Left kidney (tissue), 8 donors: ENCODE data around the gene CDR2. TPM values are rescaled to one million over a fixed set of nuclear protein-coding genes. Genes with fewer than 3 reads are reported as not detected.
"Not testable (repeated sequence)": the region's sequence is repeated elsewhere in the genome, so short reads cannot be mapped to it uniquely, and the experiment has no call there.

ENCODE experiments used
- DNase-seq: peaks from one replicate; pipeline ENCODE4 v3.0.0-alpha.2; 2013
- long read RNA-seq, 8 donors: transcript quantifications; one replicate each; lab custom pipeline, GENCODE V29; 2026
- polyA plus RNA-seq: library from polyadenylated mRNA; unstranded; fragments of 120-200 nt; gene quantifications from one replicate; pipeline ENCODE4 v1.2.1, GENCODE V29; 2013; ENCODE audit not compliant: insufficient read length

The CDR2 gene
- polyA plus RNA-seq = 33.5 TPM
- long read RNA-seq, donor 1, transcript CDR2-201 (5 exons, 2,702 nt) = major isoform, 7 of 7 reads
- long read RNA-seq, donor 1, partial matches to known transcripts = 0 of 7 reads
- long read RNA-seq, donor 1, other reads (novel, unspliced or antisense) = 0 of 7 reads
- long read RNA-seq, donor 2, transcript CDR2-201 (5 exons, 2,702 nt) = major isoform, 5 of 5 reads
- long read RNA-seq, donor 2, partial matches to known transcripts = 0 of 5 reads
- long read RNA-seq, donor 2, other reads (novel, unspliced or antisense) = 0 of 5 reads
- long read RNA-seq, donor 3, partial matches to known transcripts = 0 of 3 reads
- long read RNA-seq, donor 3, other reads (novel, unspliced or antisense) = 0 of 3 reads
- long read RNA-seq, donor 4 = 0 reads
- long read RNA-seq, donor 5, transcript CDR2-201 (5 exons, 2,702 nt) = major isoform, 15 of 18 reads
- long read RNA-seq, donor 5, partial matches to known transcripts = 0 of 18 reads
- long read RNA-seq, donor 5, other reads (novel, unspliced or antisense) = 0 of 18 reads
- long read RNA-seq, donor 6, transcript CDR2-201 (5 exons, 2,702 nt) = major isoform, 9 of 9 reads
- long read RNA-seq, donor 6, partial matches to known transcripts = 0 of 9 reads
- long read RNA-seq, donor 6, other reads (novel, unspliced or antisense) = 0 of 9 reads
- long read RNA-seq, donor 7, transcript CDR2-201 (5 exons, 2,702 nt) = major isoform, 7 of 16 reads
- long read RNA-seq, donor 7, partial matches to known transcripts = 6 of 16 reads
- long read RNA-seq, donor 7, other reads (novel, unspliced or antisense) = 0 of 16 reads
- long read RNA-seq, donor 8, partial matches to known transcripts = 12 of 14 reads
- long read RNA-seq, donor 8, other reads (novel, unspliced or antisense) = 0 of 14 reads

DNA sequence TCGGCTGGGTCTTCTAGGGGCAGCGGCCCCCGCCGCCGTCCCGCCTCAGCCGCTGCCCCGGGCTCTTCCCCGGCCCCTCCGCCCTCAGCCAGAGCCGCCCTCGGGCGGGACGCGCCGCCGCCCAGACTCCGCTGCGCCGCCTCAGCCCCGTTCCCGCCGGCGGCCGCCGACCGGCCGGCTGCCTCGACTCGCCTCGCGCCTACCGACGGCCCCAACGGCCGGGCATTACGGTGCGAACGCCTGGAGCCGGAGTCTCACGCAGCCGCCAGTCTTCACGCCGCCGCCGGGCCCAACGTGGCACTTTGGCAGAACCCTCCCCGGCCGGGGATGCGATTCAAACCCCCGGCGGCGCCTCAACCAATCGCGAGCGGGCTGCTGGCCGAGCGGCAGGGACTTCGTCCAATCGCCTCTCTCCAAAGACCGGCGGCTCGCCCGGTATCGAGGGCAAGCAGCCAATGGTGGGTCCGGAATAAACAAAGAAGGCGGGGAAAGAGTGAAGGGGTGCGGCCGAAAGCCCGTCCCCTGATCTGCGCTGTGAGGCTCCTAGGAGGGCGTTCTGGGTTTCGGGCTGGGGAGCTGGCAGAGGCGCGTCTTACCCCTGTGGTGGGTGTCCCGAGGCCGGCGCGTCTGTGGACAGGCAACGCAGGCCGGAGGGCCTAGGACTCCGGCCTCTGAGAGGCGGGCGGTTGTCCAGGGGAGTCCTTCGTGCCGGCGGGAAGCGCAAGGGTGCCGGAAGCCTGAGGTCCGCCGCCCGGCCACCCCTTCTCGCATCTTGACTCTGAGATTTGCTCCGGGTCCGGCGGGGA, at the start of gene CDR2:
Gene CDR2 (minus strand): TSS at position 309 of the 806 bp plus-strand sequence. CDS start 310 bp downstream, outside the sequence.
- DNase-seq = peak; percentile 97

DNA sequence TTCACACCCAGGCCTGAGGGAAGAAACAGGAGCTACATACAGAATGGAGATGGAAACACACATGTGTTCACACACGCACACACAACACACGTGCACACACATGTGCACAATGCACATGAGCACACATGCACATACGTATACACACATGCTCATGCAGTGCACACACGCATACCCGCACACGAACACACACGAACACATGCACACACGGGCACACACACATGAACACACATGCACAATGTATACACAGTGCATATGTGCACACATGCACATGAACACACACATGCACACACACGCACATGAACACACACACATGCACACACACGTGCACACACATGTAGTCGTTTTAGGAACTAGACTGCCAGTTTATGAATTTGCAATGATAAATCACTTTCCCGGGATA, 49.3 kb upstream of the CDR2 start:
- no peak for DNase-seq

DNA sequence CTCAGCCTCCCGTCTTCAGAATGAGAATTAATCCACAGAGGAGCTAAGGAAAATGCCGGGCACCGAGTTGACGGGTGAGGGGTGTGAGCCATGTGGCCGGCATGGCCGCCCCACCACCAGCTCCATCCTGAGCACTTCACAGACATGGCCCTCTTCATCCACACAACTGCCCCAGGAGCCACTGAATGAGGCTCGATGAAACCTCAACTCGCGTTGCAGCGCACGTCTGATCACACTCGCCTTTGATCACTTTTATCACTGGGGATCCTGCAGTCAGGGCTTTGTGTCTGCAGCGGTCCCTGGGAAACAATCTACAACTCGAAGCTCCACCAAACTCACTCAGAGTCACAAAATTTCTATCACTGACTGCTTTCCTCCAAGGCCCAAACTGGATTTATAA, 46.7 kb upstream of the CDR2 start:
- no peak for DNase-seq

DNA sequence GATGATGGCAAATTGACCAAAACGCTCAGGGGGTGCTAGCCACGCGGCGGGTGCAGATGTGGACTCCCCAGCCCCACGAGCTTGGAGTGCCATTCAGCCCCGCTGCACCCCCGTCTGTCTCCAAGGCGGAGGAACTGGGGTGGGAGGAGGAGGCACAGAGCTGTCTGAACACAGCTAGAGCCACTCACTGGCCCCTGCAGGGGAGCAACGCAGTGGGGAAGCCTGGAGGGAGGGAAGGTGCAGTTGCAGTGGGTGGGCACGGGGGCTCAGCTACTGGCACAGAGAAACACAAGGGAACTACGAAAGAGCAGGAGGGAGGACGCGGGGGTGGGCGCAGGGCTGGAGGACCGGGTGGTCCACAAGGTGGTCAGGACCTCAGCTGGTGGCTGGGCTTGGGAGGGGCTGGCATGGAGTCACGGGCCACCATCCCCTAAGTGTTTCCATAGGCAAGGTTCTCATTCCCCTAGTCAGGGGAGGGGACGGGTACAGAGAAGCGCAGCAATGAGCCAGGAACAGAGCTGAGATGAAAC, 46.3 kb upstream of the CDR2 start:
- no peak for DNase-seq

DNA sequence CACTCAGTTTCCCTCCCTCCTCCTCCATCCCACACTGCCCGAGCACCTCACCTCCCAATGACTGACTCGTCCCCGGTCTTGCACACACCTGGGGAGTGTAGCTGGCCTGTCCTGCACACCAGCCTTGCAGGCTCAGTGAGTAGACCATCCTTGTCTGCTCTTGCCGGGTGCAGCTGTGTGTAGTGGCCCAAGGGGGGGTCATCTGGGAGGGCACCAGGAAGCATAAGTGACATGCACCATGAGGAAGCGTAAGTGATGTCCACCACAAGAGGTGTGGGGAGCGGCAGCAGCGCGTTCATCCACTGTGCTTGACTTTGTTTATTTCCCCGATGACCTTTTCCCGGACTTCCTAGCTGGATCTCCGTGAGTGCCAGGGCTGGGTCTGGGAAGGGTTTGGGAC, 45.5 kb upstream of the CDR2 start:
- DNase-seq = no peak

DNA sequence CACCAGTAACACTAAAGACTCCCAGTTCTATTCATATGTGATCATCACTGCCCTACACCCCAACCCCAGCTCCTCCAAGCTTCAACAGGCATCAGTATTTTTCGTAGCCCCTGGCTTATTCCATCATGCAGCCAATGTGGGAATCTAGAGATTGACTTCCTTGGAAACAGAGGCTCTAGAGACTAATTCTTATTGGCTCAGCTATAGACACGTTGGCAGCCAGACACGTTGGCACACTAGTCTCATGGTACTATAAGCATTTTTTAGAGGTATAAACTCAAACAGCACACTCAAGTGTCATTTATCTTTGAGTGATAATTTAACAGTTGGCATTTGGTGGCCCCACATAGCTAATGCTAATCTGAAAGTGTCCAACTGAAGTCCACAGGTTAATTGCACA, 44.4 kb upstream of the CDR2 start:
- no peak for DNase-seq

DNA sequence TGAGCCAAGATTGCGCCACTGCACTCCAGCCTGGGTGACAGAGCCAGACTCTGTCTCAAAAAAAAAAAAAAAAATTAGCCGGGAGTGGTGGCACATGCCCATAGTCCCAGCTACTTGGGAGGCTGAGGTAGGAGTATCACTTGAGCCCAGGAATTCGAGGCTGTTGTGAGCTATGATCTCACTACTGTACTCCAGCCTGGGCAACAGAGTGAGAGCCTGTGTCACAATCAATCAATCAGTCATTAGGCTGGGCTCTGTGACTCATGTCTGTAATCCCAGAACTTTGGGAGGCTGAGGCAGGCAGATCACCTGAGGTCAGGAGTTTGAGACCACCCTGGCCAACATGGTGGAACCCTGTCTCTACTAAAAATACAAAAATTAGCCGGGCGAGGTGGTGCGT, 43.4 kb upstream of the CDR2 start:
- not testable (repeated sequence) for DNase-seq

DNA sequence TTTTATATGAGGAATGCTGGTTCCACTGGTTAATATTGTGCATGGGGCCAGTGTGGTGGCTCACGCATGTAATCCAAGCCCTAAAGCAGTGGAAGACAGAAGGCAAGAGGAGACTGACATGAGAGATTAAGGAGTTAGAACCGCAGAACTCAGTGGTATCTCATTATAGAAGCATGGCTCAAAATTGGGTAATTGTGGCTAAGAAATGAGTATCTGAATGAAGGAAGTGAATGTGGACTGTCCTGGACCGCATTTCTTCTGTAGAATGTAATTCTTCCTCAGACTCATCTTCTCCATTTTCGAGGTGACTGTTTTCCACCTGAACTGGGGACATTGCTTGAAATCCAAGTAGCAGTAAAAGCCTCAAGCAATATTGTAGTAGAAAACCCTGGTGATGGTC, 42.6 kb upstream of the CDR2 start:
- no peak for DNase-seq

DNA sequence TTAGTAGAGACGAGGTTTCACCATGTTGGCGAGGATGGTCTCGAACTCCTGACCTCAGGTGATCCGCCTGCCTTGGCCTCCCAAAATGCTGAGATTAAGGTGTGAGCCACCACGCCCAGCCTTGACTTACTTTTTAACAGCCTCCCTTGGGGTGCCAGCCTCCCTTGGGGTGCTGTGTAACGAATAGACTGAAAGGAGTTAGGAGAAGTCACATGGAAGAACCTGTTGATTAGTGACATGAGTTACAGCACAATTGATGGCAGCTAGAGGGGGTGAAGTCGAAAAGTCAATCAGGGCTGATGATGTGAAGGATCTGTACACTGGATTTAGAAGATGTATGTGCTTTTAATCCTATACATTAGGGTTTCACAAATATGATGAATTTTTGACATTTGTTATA, 39.4 kb upstream of the CDR2 start:
- DNase-seq = no peak

DNA sequence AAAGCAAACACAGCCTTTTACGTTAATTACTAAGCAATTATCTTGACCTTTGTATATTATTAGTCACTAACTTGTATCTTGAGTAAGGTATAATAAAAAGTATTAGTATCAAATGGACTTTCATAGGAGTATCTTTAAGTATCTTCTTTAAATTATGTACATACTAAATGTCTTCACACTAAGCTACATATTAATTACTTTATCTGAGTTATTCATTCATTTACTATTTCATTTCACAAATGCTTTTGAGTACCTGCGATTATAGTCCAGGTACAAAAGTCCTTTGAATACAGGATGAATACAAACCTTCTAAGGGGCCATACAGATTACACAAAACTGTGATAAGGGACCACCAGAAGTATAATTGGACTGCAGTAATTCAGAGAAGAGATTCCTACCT, 33.1 kb upstream of the CDR2 start:
- DNase-seq = no peak

DNA sequence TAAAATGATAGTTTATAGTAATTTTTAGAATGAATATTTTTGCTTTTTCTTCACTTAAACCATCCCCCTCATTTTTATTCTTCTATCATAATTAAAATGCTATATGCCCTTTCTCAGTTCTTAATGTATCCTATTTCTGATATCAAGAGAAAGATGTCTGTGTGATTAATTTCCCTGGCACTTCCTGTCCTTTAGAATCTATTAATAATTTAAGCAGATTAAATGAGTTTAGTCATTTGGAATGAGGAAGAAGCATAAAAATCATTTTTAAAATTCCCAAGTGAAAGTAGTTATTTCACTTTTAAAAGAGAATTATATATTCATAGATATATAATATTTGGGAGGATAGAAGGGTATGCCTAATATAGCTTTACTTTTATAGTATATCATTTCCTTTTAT, 27.8 kb upstream of the CDR2 start:
- DNase-seq = no peak

DNA sequence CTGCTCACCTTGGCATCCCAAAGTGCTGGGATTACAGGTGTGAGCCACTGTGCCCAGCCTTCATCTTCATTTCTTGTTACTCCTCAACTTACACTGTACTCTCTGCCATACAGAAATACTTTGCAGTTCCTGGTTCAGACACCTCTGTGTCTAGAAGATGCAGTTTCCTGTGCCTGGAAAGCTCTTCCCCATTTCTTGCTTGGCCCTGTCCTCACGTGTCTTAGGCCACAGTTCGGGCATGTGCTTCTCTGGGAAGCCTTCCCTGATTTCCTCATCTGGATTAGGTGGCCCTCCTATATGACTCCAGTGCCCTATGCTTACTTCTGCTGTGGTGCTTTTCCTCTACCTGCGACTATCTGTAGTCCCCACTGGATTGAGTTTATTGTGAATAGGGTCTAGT, 26.5 kb upstream of the CDR2 start:
- DNase-seq = no peak

DNA sequence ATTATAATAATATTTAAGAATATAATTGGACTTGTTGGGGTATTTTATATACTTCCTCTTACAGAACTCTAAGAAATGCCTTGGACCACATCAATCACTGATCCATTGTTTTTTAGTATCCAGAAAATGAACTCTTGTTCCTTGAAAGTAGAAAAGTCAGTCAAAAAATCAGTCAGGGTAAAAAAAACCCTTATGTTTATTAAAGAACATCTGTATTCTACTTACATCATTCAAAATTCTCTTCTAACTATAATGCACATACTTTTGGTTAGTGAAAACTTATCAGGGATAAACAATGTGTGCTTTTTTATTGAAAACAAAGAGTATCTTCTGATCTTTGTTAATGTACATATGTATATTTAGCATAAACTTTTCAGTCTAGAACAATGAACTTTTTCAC, 23.5 kb upstream of the CDR2 start:
- DNase-seq = no peak

DNA sequence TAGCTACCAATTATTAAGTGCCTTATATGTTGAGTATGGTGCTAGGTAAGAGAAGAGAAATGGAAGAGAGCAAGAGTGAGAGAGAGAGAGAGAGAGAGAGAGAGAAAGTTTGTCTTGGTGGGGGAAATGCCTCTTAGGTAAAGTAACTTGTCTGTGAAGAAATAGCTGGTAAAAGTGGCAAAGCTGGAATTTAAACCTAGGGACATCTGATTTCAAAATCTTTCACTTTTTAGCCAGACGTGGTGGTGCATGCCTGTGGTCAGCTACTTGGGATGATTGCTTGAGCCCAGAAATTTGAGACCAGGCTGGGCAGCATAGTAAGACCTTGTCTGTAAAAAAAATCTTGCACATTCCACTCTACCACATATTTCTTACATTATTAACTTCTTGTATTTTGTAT, 23.0 kb upstream of the CDR2 start:
- DNase-seq = no peak

DNA sequence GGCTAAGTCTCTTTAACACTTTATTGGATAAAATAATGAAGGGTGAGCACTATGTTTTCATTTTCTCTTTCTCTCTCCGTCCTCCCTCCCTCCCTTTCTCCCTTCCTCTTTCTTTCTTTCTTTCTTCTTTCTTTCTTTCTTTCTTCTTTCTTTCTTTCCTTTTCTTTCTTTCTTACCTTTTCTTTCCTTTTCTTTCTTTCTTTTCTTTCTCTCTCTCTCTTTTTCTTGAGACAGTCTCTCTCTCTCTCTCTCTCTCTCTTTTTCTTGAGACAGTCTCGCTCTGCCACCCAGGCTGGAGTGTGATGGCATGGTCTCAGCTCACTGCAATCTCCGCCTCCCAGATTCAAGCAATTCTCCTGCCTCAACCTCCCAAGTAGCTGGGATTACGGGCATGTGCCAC, 21.5 kb upstream of the CDR2 start:
- no peak for DNase-seq

DNA sequence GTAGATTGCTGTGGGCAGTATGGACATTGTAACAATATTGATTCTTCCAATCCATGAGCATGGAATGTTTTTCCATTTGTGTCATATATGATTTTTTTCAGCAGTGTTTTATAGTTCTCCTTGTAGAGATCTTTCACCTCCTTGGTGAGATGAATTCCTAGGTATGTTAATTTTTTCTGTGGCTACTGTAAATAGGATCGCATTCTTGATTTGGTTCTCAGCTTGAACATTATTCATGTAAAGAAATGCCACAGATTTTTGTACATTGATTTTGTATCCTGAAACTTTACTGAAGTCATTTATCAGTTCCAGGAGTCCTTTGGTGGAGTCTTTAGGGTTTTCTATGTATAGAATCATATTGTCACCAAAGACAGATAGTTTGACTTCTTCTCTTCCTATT, 19.7 kb upstream of the CDR2 start:
- no peak for DNase-seq

DNA sequence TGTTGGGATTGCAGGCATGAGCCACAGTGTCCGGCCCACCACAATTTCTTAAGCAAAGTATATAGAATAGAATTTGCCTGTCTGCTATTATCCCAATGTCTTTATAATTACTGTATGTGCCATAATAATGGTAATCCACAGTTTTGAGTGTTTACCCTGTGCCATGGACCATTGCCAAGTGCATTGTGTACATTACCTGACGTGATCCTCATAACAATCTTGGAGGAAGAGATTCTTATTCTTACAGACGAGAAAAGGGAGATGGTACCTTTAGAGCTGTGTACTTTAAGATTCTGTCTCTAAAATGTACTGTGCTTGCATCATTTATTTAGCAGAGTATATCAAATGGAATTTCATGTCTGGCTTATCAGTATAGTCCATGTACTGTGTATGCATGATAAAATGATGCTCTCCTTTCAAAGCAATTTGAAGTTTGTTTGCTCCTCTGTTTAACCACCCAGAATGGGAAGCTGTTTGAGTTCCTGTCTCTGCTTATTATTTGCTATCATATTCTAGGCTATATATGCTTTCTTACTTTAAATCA, 13.8 kb upstream of the CDR2 start:
- no peak for DNase-seq

DNA sequence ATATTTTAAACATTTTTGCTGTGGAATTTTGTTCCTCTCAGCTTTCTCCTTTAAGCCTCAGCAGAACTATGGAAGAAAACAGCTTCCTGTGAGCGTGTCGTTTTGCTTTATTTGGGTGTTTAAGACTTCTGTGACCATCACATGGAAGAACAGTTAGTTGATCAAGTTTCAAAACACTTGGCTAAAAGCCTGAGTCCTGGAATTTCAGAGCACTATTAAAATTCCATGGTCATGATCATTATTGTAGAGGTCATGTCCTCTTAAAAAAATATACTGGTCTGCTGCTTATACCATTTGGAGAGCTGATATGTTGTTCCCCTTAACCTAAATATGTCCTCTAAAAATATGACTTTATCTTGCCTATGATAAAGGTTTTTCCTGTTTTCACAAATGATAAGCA, 12.6 kb upstream of the CDR2 start:
- DNase-seq = peak; percentile 67

DNA sequence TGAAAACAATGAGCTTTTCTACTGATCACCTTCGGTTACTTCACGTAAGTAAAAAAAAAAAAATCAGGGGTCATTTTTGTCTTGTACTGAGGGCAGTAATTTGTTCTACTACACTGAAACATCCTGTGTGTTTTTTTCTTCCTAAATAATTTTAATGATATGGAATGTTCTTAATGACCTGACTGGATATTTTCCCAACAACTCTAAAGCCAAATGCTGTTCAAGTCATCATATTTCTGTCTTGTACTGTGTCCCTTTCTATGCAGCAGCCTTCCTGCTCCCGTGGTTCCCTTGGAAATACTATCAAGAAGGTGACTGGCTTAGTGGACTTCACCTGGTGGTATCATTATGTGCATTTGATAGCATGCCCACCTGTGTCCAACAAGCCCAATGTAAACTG, 10.8 kb upstream of the CDR2 start:
- no peak for DNase-seq

DNA sequence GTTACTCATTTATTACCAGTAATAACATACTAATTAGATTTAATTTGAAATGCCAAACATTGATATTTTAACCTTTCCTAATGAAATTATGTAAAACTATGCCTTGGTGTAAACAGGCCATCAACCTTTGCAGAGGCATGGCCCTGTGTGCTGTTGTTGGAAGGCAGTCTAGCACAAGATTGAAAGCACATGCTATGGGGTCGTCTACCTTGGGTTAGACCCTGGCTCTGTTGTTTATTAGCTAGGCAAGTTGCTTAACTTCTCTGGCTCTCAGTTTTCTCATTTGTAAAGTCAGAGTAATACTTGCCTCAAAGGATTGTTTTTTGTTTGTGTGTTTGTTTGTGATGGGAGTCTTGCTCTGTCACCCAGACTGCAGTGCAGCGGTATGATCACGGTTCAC, 9.4 kb upstream of the CDR2 start:
- no peak for DNase-seq

DNA sequence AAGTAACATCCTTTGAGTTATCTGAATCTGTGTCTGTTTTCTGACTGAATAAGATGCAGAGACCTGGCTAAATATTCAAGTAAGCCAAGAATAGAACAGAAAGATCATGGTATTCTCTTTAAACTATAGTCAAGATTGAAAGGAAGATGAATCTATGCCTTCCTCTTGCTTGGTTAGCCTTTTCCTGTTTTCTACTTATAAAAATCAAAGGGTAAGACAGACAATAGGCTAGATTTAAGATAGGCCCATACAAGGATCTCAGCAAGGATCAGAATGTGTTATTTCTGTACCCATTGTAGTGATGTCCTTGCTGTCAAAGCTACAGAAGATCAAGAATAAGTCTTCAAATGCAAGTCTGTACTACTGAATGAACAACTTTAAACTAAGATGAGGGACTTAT, 7.0 kb upstream of the CDR2 start:
- DNase-seq = no peak

DNA sequence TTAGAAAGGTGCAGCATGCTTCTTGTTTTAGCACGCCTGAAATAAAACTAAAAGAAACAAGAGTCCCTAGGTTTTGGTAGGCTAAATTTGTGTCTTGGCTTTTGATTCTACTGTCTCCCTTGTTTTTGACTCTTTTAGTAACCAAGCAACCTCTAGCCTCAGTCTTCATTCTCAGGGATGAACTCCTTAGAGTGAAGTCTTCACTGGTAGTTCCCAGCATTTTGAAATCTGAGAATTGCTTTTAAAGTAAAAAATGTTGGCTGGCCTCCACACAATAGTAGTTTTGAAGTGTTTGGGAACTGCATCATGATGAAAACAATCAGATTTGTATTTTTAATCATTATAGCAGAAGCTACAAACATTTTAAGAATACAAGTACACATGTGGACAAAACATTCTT, 6.1 kb upstream of the CDR2 start:
- DNase-seq = no peak
